Erythroblast (primary cell): ENCODE data around the gene MALL.

ENCODE experiments used
- GATA1 ChIP-seq: IDR thresholded peaks from 2 replicates; pipeline ENCODE4 v1.6.1; 2011; ENCODE audit warnings: low read depth, mild to moderate bottlenecking, control low read depth, low read length, moderate library complexity
- POLR2A ChIP-seq: IDR thresholded peaks from 2 replicates; pipeline ENCODE4 v1.6.1; 2011; ENCODE audit warnings: mild to moderate bottlenecking, low read length

- TF ChIP-seq GATA1 (no peak), POLR2A (no peak)
These were observed 10.4 kb downstream of the MALL start for GRCh38 chr2:110105183-110105582.
